OCI-LY7 (cell line): ENCODE results near the gene TAF11L7.
"Not testable (repeated sequence)": the region's sequence is repeated elsewhere in the genome, so short reads cannot be mapped to it uniquely, and the experiment has no call there.

Source experiments
- CTCF ChIP-seq: fragments of 200-600 bp; sonication (generic); conservative IDR thresholded peaks from 2 replicates; pipeline ENCODE4 v1.5.1; 2014; ENCODE audit warnings: mild to moderate bottlenecking, antibody characterized with exemption, low read length, moderate library complexity, mixed read lengths
- EZH2phosphoT487 ChIP-seq: fragments of 200-600 bp; sonication (generic); IDR thresholded peaks from 2 replicates; pipeline ENCODE4 v1.6.1; 2018; ENCODE audit warnings: low read depth, borderline replicate concordance, mild to moderate bottlenecking, mixed run types, antibody characterized with exemption, low read length, moderate library complexity, mixed read lengths

DNA sequence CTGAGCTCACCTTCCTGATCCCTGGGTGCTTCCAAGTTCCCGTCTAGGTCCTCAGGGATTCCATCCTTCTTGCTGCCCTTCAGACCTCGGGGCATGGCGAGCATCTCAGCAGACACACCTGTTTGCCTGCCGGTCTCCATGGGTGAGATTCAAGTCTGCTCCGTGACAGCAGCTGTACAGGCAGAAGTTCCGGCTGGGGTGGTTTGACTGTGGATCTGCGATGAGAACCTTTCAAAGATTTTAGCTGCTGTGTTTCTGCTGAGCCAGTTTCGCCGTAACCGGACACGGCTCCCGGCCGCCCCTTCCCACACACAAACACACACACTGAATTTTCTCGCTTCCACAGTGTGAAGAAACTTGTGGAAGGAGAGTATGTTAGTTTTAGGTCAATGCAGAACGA, 8.7 kb upstream of the TAF11L7 start, which contains the start of gene TAF11L9:
- not testable (repeated sequence) for TF ChIP-seq CTCF, EZH2phosphoT487
